Esophagus muscularis mucosa (tissue), 3 donors: Measurements from ENCODE around the gene LBP.

Experiments used
- POLR2AphosphoS5 ChIP-seq, 2 donors: sonication (generic); formaldehyde crosslinking; IDR thresholded peaks; one replicate each; pipeline ENCODE4 v1.6.1; 2017; ENCODE audit warnings: antibody characterized with exemption in 2 of 2
- TF ChIP-seq, protein P1 (sequence below), 3 experiments: fragments of 200-600 bp in 2 of 3; fragments of 450-650 bp in 1 of 3; sonication (generic) in 2 of 3; IDR thresholded peaks; one replicate each; pipeline ENCODE4 v1.5.1; 2017 to 2019; ENCODE audit warnings: antibody characterized with exemption in 3 of 3, mild to moderate bottlenecking in 2 of 3, moderate library complexity in 1 of 3

DNA sequence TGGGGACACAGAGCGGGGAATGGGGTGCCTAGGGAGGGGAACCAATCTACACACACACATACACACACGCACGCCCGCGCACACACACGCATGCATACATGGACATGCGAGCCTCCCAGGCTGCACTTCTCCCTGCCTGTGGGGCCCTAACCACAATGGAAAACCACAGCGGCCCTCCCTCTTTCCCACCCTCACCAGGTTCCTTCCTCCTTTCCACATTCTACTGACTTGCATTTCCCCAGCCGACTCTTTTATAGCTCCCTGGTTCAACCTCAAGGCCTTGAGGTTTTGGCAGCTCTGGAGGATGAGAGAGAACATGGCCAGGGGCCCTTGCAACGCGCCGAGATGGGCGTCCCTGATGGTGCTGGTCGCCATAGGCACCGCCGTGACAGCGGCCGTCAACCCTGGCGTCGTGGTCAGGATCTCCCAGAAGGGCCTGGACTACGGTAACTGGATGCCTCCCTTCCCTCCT, 42.3 kb upstream of the LBP start, which contains the start of gene BPI:
- TF ChIP-seq, protein P1, sequence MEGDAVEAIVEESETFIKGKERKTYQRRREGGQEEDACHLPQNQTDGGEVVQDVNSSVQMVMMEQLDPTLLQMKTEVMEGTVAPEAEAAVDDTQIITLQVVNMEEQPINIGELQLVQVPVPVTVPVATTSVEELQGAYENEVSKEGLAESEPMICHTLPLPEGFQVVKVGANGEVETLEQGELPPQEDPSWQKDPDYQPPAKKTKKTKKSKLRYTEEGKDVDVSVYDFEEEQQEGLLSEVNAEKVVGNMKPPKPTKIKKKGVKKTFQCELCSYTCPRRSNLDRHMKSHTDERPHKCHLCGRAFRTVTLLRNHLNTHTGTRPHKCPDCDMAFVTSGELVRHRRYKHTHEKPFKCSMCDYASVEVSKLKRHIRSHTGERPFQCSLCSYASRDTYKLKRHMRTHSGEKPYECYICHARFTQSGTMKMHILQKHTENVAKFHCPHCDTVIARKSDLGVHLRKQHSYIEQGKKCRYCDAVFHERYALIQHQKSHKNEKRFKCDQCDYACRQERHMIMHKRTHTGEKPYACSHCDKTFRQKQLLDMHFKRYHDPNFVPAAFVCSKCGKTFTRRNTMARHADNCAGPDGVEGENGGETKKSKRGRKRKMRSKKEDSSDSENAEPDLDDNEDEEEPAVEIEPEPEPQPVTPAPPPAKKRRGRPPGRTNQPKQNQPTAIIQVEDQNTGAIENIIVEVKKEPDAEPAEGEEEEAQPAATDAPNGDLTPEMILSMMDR (IDR thresholded peaks at IDR 0.05) = no peak
- TF ChIP-seq POLR2AphosphoS5 (IDR thresholded peaks at IDR 0.05) = no peak
